ENCODE results near the gene UNC93A. TPM values are rescaled to one million over a fixed set of nuclear protein-coding genes. Genes with fewer than 3 reads are reported as not detected.

UNC93A gene
- total and polyA plus RNA-seq, 7 donors: not detected

DNA sequence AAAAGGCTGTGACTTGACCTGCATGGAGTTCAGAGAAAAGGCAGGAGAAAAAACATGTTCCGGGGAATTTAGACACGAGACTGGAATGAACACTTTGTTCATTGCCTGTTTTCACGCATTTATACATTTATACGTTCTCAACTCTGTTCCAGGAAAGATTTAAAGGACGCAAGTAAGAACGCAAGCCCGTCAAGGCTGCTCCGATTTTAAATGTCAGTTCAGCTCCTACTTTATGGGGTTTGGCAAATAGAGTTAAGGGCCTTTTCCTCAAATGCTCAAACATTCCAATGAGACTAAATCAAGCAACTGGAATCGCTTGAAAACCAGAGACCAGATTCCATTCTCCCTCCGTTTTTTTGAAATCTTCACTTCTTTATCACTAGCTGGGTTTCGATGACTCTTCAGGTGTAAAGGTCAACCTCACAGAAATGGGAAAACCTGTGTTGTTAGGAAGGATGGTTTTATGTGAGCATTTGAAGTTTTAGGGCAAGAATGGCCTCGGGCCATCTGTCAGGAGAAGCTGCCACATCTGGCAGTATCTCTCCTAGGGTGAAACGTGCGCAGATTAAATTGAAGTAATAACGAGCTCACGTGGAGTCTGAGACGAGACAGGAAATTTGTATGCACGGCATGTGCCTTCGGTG lies 58.6 kb downstream of the UNC93A start:
- WGBS, 3 donors: 22 to 26% (median 22%) methylated on average over 19 of the region's 19 CpGs
- Histone ChIP-seq H3K36me3 (ENCODE audit: insufficient read depth in 1 of 2, low read depth in 1 of 2) (no peaks in the 10 kb centered on the region), H3K27me3 (ENCODE audit: insufficient read depth in 3 of 3, low read length in 2 of 3) (peaks cover 5 to 53% (median 6%) of the 10 kb centered on the region in 3 donors), H3K4me1 (no peaks in the 10 kb centered on the region), H3K9me3 (no peaks in the 10 kb centered on the region), H3K4me3 (no peak overlapping the region), H3K27ac (no peak overlapping the region)
- TF ChIP-seq, protein P1, sequence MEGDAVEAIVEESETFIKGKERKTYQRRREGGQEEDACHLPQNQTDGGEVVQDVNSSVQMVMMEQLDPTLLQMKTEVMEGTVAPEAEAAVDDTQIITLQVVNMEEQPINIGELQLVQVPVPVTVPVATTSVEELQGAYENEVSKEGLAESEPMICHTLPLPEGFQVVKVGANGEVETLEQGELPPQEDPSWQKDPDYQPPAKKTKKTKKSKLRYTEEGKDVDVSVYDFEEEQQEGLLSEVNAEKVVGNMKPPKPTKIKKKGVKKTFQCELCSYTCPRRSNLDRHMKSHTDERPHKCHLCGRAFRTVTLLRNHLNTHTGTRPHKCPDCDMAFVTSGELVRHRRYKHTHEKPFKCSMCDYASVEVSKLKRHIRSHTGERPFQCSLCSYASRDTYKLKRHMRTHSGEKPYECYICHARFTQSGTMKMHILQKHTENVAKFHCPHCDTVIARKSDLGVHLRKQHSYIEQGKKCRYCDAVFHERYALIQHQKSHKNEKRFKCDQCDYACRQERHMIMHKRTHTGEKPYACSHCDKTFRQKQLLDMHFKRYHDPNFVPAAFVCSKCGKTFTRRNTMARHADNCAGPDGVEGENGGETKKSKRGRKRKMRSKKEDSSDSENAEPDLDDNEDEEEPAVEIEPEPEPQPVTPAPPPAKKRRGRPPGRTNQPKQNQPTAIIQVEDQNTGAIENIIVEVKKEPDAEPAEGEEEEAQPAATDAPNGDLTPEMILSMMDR (IDR thresholded peaks at IDR 0.05): no peak
- DNase-seq (no peak), ATAC-seq (no peak)
- intact Hi-C loops (cut with DNase I): loop anchor here in 1 of 2 donors (5.0 kb wide), 1 partner anchor 153 kb away; no protein-coding TSS in a partner anchor

DNA sequence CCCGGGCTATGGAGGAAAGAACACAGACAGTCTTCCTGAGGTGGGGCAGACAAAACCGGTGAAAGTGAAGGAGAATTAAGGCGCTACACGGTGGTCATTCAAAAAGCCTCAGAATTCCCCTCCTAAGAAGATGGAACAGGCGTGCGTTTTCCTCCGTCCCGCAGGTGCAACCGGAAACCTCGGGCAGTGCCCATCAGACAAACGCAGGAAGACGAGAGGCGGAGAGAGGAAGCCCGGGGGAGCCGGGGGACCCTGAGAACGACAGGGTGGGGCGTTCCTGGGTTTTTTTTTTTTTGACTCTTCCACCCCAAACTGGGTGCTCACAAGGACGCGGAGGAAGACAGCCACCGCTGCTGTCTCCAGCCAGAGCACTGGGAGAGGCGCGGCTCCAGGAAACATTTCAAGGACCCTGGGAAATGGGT lies 59.2 kb downstream of the UNC93A start:
- WGBS, 3 donors: 3 to 6% (median 3%) methylated on average over 22 of the region's 22 CpGs
- TF ChIP-seq, protein P1 (IDR thresholded peaks at IDR 0.05): no peak
- ATAC-seq (no peak), DNase-seq (no peak)
- peak overlapping the region; percentile 59 for H3K4me3 ChIP-seq
- no peaks in the 10 kb centered on the region for H3K9me3 ChIP-seq
- no peak overlapping the region for H3K27ac ChIP-seq
- H3K27me3 ChIP-seq (ENCODE audit: insufficient read depth in 3 of 3, low read length in 2 of 3): peaks cover 5 to 53% (median 6%) of the 10 kb centered on the region in 3 donors
- intact Hi-C loops (cut with DNase I): no loop called here
- no peaks in the 10 kb centered on the region for H3K36me3 ChIP-seq (ENCODE audit: insufficient read depth in 1 of 2, low read depth in 1 of 2)
- no peaks in the 10 kb centered on the region for H3K4me1 ChIP-seq

DNA sequence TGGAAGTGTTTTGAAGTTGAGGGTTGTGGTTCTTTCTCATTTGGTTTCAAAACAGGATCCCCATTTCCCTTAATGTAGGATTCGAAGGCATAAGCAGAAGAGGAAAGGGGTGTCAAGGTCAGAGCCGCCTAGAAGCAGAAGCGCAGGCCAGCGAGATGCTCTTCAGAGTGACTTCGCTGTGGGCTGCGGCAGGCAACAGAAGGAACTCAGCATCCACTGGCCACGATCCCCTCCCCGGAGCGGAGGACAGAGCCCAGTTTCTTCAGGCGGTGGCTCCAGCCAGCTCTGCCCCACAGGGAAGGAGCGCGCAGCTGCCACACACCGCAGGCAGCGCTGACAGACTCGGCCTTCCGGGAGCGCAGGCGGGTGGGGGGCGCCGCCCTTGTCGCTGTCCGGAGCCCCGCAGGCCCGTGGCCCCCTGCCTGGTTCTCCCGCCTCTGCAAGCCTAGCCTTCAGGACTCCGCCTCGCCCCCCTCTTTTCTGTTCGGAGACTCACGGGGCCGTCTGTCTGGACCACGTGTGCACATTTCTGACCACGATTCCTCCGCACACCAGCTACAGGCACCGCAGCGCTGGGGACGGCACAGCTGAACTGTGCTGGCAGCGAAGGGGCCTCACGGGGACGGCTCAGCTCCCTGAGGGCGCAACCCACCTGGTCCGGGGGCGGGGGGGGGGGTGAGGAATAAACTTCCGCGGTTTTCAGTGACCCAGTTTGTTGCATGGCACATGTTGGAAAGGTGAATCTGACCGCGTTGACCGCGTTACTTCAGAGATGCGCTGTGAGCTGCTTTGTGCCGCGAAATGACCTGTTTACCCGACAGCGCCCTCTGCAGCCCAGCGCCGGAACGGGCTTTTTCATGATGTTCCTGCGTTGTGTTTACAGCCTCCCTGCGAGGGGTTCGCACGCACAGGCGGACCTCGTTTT lies 59.9 kb downstream of the UNC93A start:
- no peaks in the 10 kb centered on the region for H3K9me3 ChIP-seq
- H3K4me3 ChIP-seq: peak overlapping the region; percentile 59
- no peaks in the 10 kb centered on the region for H3K4me1 ChIP-seq
- 0 to 1% (median 1%) methylated on average over 54 to 62 of the region's 62 CpGs for WGBS, 3 donors
- intact Hi-C loops (cut with DNase I): no loop called here
- H3K36me3 ChIP-seq (ENCODE audit: insufficient read depth in 1 of 2, low read depth in 1 of 2): no peaks in the 10 kb centered on the region
- ATAC-seq (peak; percentile 35 to 70 (median 48)), DNase-seq (peak; percentile 50 to 68)
- peaks cover 5 to 53% (median 6%) of the 10 kb centered on the region in 3 donors for H3K27me3 ChIP-seq (ENCODE audit: insufficient read depth in 3 of 3, low read length in 2 of 3)
- TF ChIP-seq, protein P1 (IDR thresholded peaks at IDR 0.05): peak; percentile 45
- no peak overlapping the region for H3K27ac ChIP-seq

DNA sequence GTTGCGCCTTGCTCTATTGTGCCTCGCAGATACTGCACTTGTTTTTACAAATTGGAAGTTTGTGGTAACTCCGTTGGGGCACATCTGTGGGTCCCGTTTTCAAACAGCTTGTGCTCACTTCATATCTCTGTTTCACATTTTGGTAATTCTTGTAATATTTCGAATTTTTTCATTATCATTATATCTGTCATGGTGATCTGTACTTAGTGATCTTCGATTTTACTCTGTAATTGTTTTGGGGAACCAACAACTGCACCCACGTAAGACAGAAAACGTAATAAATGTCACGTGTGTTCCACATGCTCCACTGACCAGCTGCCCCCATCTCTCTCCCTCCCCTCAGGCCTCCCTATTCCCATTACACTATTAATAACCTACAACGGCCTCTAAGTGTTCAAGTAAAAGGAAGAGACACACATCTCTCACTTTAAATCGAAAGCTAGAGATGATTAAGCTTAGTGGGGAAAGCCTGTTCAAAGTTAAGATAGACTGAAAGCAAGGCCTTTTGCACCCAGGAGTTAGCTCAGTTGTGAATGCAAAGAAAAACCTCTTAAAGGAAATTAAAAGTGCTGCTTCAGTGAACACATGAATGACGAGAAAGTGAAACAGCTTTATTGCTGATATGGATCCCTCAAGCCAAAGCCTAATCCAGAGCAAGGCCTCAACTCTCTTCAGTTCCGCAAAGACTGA lies 60.7 kb downstream of the UNC93A start:
- H3K36me3 ChIP-seq (ENCODE audit: insufficient read depth in 1 of 2, low read depth in 1 of 2): no peaks in the 10 kb centered on the region
- H3K4me3 ChIP-seq: peak overlapping the region; percentile 59
- peaks cover 6 to 57% (median 7%) of the 10 kb centered on the region in 3 donors for H3K27me3 ChIP-seq (ENCODE audit: insufficient read depth in 3 of 3, low read length in 2 of 3)
- 54 to 55% (median 54%) methylated on average over 13 of the region's 13 CpGs for WGBS, 3 donors
- no peak overlapping the region for H3K27ac ChIP-seq
- ATAC-seq (no peak), DNase-seq (no peak)
- intact Hi-C loops (cut with DNase I): no loop called here
- TF ChIP-seq, protein P1 (IDR thresholded peaks at IDR 0.05): no peak
- no peaks in the 10 kb centered on the region for H3K9me3 ChIP-seq
- no peaks in the 10 kb centered on the region for H3K4me1 ChIP-seq
